ENCODE data around the gene UNC119B. TPM values are rescaled to one million over a fixed set of nuclear protein-coding genes. Genes with fewer than 3 reads are reported as not detected.
"Not testable (repeated sequence)": the region's sequence is repeated elsewhere in the genome, so short reads cannot be mapped to it uniquely, and the experiment has no call there.

Gene UNC119B
- total and polyA plus RNA-seq, 8 donors = 6.6 to 18.9 (median 14.6) TPM

- no peak for FAIRE-seq
- 2% methylated on average over 60 to 66 of the region's 66 CpGs for WGBS, 2 donors
- peak within 1 kb of the TSS; percentile 75 to 87 (median 76) for H3K27ac ChIP-seq
- peaks cover 0 to 4% (median 0%) of the 10 kb centered on the region in 3 donors for H3K36me3 ChIP-seq
- intact Hi-C loops (cut with DNase I) = no loop called here
- peak; percentile 98 to 99 (median 98) for ATAC-seq
- H3K27me3 ChIP-seq = no peaks in the 10 kb centered on the region
- H3K4me1 ChIP-seq = no peaks in the 10 kb centered on the region
- peak within 1 kb of the TSS; percentile 75 to 82 (median 82) for H3K4me3 ChIP-seq
- peak; percentile 89 to 97 (median 94) for DNase-seq
- no peak for TF ChIP-seq CTCF (IDR thresholded peaks at IDR 0.05)
- H3K9me3 ChIP-seq = no peaks in the 10 kb centered on the region
These were observed 15.6 kb downstream of the UNC119B start, which contains the start of gene ACADS for GRCh38 chr12:120725659-120726509. TSS of gene ACADS (plus strand) at chr12:120725826. CDS start at chr12:120725886, 60 bp downstream.

GRCh38 chr12:120726510-120726793 is 16.2 kb downstream of the UNC119B start:
- Histone ChIP-seq H3K4me3 (peak overlapping the region; percentile 75 to 82 (median 82)), H3K4me1 (no peaks in the 10 kb centered on the region), H3K27me3 (no peaks in the 10 kb centered on the region), H3K27ac (peak overlapping the region in 1 of 4 donors; percentile 75), H3K9me3 (no peaks in the 10 kb centered on the region), H3K36me3 (peaks cover 0 to 4% (median 0%) of the 10 kb centered on the region in 3 donors)
- no peak for DNase-seq
- no peak for ATAC-seq
- intact Hi-C loops (cut with DNase I) = no loop called here
- FAIRE-seq = no peak
- 42 to 48% methylated on average over 9 of the region's 9 CpGs for WGBS, 2 donors
- no peak for TF ChIP-seq CTCF (IDR thresholded peaks at IDR 0.05)

- Histone ChIP-seq H3K27me3 (no peaks in the 10 kb centered on the region), H3K27ac (no peak overlapping the region), H3K9me3 (no peaks in the 10 kb centered on the region), H3K4me1 (no peaks in the 10 kb centered on the region), H3K4me3 (peak overlapping the region in 3 of 4 donors; percentile 75 to 82 (median 82)), H3K36me3 (peaks cover 0 to 4% (median 0%) of the 10 kb centered on the region in 3 donors)
- no peak for ATAC-seq
- 50 to 57% methylated on average over 9 of the region's 9 CpGs for WGBS, 2 donors
- no peak for TF ChIP-seq CTCF (IDR thresholded peaks at IDR 0.05)
- DNase-seq = no peak
- FAIRE-seq = no peak
- intact Hi-C loops (cut with DNase I) = no loop called here
These were observed 16.7 kb downstream of the UNC119B start for GRCh38 chr12:120726961-120727360.

- H3K4me3 ChIP-seq; H3K36me3 ChIP-seq; FAIRE-seq; intact Hi-C loops (cut with DNase I); H3K4me1 ChIP-seq; H3K27me3 ChIP-seq; H3K27ac ChIP-seq; H3K9me3 ChIP-seq; DNase-seq; ATAC-seq: not testable (repeated sequence)
- 95 to 97% methylated on average over 28 to 35 of the region's 35 CpGs for WGBS, 2 donors
These were observed 21.9 kb downstream of the UNC119B start for GRCh38 chr12:120732198-120732597.

- no peaks in the 10 kb centered on the region for H3K27me3 ChIP-seq
- H3K27ac ChIP-seq = no peak overlapping the region
- DNase-seq = no peak
- TF ChIP-seq CTCF (IDR thresholded peaks at IDR 0.05) = no peak
- H3K9me3 ChIP-seq = no peaks in the 10 kb centered on the region
- ATAC-seq = no peak
- H3K4me3 ChIP-seq = no peak overlapping the region
- intact Hi-C loops (cut with DNase I) = no loop called here
- peaks cover 0 to 4% (median 0%) of the 10 kb centered on the region in 3 donors for H3K36me3 ChIP-seq
- 96 to 98% methylated on average over 3 of the region's 3 CpGs for WGBS, 2 donors
- H3K4me1 ChIP-seq = no peaks in the 10 kb centered on the region
- no peak for FAIRE-seq
These were observed 23.3 kb downstream of the UNC119B start for GRCh38 chr12:120733574-120733973.

All from pancreas (tissue), 10 donors.